Right cardiac atrium (tissue), 5 donors: ENCODE data around the gene CCDC14. TPM values are rescaled to one million over a fixed set of nuclear protein-coding genes. Genes with fewer than 3 reads are reported as not detected.
"Not testable (repeated sequence)": the region's sequence is repeated elsewhere in the genome, so short reads cannot be mapped to it uniquely, and the experiment has no call there.

ENCODE experiments used
- ATAC-seq, 2 donors: fragments of 200-7000 bp; cut with Tn5 transposase; one replicate each; pipeline versions ENCODE4 v1.8.0 to v1.9.1; 2020; ENCODE audit warnings: moderate library complexity in 2 of 2, mild to moderate bottlenecking in 1 of 2
- DNase-seq, 3 donors: peaks; one replicate each; pipeline ENCODE4 v3.0.0-alpha.2; 2020
- H3K27ac ChIP-seq: one replicate; pipeline ENCODE4 v1.5.1; 2013; ENCODE audit warnings: mild to moderate bottlenecking, low read length, control low read depth, moderate library complexity
- H3K27me3 ChIP-seq: one replicate; pipeline ENCODE4 v1.6.1; 2013; ENCODE audit not compliant: control insufficient read depth, insufficient read depth
- H3K4me1 ChIP-seq: one replicate; pipeline ENCODE4 v1.6.1; 2013; ENCODE audit warnings: low read length; ENCODE audit not compliant: control insufficient read depth, insufficient read depth
- H3K4me3 ChIP-seq: one replicate; pipeline ENCODE4 v1.5.1; 2013; ENCODE audit warnings: low read length, control low read depth
- H3K9me3 ChIP-seq: one replicate; pipeline ENCODE4 v1.6.1; 2013; ENCODE audit warnings: low read length; ENCODE audit not compliant: control insufficient read depth
- WGBS: extraction: QIAGEN DNeasy Blood & Tissue Kit; methylation state at CpG from one replicate; pipeline ENCODE4 v1.1.7; 2013; 5-methylcytosine and 5-hydroxymethylcytosine counted together
- intact Hi-C, 4 donors: fragments of 100-400 bp; cut with DNase I; formaldehyde crosslinking; loops; one replicate each; pipeline versions ENCODE4 v1.11.0 to v1.14.0; 2022 to 2023
- long read RNA-seq, 4 donors: library from polyadenylated mRNA; unstranded; transcript quantifications; one replicate each; pipeline ENCODE4 v2.0.0, GENCODE V29; 2020 to 2021
- polyA plus RNA-seq: library from polyadenylated mRNA; stranded (reverse); fragments of 200-250 nt; gene quantifications from one replicate; pipeline ENCODE4 v1.2.3, GENCODE V29; 2013
- total RNA-seq, 4 donors: library from RNA; stranded (reverse); fragmentation: NEBNext Ultra II Directional; extraction: Animal tissue kit (Norgen Biotek cat#: 25700); gene quantifications; one replicate each; pipeline ENCODE4 v1.2.1, GENCODE V29; 2021
- donor health status: healthy with polysubstance abuse.
- donor health status: DM: no; HTN: yes; CAD: no.
- donor health status: DM: no; HTN: no; CAD: no.
- donor health status: DM: no; HTN: yes; CAD: no; lungs with severe emphysema.
- donor health status: DM: yes; HTN: yes; CAD: no.

The CCDC14 gene, protein sequence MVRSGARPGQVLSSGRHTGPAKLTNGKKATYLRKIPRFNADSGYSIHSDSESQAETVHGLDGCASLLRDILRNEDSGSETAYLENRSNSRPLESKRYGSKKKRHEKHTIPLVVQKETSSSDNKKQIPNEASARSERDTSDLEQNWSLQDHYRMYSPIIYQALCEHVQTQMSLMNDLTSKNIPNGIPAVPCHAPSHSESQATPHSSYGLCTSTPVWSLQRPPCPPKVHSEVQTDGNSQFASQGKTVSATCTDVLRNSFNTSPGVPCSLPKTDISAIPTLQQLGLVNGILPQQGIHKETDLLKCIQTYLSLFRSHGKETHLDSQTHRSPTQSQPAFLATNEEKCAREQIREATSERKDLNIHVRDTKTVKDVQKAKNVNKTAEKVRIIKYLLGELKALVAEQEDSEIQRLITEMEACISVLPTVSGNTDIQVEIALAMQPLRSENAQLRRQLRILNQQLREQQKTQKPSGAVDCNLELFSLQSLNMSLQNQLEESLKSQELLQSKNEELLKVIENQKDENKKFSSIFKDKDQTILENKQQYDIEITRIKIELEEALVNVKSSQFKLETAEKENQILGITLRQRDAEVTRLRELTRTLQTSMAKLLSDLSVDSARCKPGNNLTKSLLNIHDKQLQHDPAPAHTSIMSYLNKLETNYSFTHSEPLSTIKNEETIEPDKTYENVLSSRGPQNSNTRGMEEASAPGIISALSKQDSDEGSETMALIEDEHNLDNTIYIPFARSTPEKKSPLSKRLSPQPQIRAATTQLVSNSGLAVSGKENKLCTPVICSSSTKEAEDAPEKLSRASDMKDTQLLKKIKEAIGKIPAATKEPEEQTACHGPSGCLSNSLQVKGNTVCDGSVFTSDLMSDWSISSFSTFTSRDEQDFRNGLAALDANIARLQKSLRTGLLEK
- total RNA-seq = 10 to 100 TPM; 10.7 to 12.3 (median 12.1) TPM
- polyA plus RNA-seq = 7.1 TPM
- long read RNA-seq, donor 1, partial matches to known transcripts = 2 of 12 reads
- long read RNA-seq, donor 1, other reads (novel, unspliced or antisense) = 6 of 12 reads
- long read RNA-seq, donor 2, partial matches to known transcripts = 0 of 2 reads
- long read RNA-seq, donor 2, other reads (novel, unspliced or antisense) = 2 of 2 reads
- long read RNA-seq, donor 3, full-length matches to known transcripts = 5 of 15 reads
- long read RNA-seq, donor 3, partial matches to known transcripts = 2 of 15 reads
- long read RNA-seq, donor 3, other reads (novel, unspliced or antisense) = 8 of 15 reads
- long read RNA-seq, donor 4, partial matches to known transcripts = 1 of 4 reads
- long read RNA-seq, donor 4, other reads (novel, unspliced or antisense) = 2 of 4 reads

- intact Hi-C loops = no loop called here
- H3K4me1 ChIP-seq = no peaks in the 10 kb centered on the region
- no peaks in the 10 kb centered on the region for H3K27me3 ChIP-seq
- DNase-seq (peak; percentile 96 to 97 (median 96)), ATAC-seq (peak; percentile 100)
- H3K9me3 ChIP-seq = no peaks in the 10 kb centered on the region
- H3K27ac ChIP-seq = peak within 1 kb of the TSS; percentile 81
- under 1% methylated on average over 55 of the region's 55 CpGs for WGBS
- H3K4me3 ChIP-seq = peak within 1 kb of the TSS; percentile 77
Measured at GRCh38 chr3:123960781-123961507, at the start of gene CCDC14. TSS of gene CCDC14 (minus strand) at chr3:123961229. CDS start at chr3:123961173, 56 bp downstream.

DNA sequence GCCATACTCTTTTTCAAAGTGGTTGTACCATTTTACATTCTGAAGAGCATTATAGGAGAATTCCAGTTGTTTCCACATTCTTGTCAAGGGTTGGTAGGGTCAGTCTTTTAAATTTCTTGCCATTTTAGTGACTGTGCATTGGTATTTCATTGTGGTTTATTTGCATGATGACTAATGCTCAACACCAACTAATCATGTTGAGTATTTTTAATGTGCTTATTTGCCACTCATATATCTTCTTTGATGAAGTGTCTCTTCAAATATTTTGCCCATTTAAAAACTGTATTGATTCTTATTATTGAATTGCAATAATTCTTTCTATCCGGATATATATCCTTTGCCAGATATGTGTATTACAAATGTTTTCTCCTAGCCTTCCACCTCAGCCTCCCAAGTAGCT lies 47.3 kb upstream of the CCDC14 start:
- DNase-seq, ATAC-seq, H3K27ac ChIP-seq, H3K27me3 ChIP-seq, H3K9me3 ChIP-seq, H3K4me1 ChIP-seq, H3K4me3 ChIP-seq, intact Hi-C loops: not testable (repeated sequence)
- 92% methylated on average over 1 of the region's 1 CpG for WGBS

DNA sequence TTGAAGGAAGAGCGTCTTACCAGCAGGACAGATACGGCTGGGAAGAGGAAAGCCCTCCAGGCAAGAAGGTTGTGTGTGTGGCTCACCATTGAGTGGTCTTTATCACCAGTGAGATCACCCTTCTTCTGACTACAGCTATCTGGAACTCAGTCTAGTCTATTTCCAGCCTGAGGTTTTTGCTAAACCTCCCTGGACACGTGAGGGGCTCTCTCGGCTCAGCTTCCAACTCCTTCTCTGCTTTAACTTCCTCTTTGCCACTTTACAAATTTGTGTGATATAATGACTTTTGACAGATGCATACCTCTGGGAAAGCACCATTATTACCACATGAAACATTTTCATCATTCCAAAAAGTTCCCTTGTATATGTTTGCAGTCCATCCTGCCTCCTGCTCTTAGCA lies 46.2 kb upstream of the CCDC14 start:
- DNase-seq (no peak), ATAC-seq (no peak)
- no peaks in the 10 kb centered on the region for H3K4me1 ChIP-seq
- no peaks in the 10 kb centered on the region for H3K9me3 ChIP-seq
- intact Hi-C loops = no loop called here
- no peaks in the 10 kb centered on the region for H3K27me3 ChIP-seq
- no peak overlapping the region for H3K27ac ChIP-seq
- WGBS = 40% methylated on average over 4 of the region's 4 CpGs
- H3K4me3 ChIP-seq = no peak overlapping the region

DNA sequence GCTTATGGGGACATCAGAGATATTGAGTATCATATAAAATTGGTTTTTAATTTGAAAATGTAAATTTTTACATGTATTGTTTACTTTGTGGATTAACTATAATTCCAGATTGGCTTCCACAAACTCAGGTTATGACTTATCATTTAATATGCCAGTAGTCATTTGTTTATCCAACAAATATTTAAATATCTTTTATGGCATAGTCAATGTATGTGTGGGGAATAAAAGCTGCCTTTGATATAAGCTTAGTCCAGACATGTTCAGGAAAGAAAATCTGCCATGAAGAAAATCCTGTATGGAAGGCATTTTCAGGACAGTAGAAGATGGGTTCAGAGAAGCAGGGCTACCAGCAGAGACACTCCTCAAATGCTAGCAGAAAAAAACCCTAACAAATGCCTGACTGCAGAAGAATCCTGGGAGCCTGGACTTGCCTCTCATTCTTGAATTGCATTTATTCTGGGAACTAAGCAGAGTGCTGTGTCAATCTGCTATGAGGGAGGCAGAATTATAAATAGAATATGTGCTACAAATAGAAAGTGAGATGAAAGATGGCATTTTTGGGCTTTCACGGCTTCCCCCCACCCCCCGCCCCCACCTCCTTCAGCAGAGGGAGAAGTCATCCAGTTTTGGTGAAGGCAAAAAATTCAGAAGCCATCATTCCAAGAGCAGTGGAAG lies 41.5 kb upstream of the CCDC14 start:
- H3K4me1 ChIP-seq, H3K4me3 ChIP-seq, ATAC-seq, H3K27ac ChIP-seq, H3K9me3 ChIP-seq, H3K27me3 ChIP-seq, DNase-seq, intact Hi-C loops: not testable (repeated sequence)
- WGBS = 31% methylated on average over 2 of the region's 2 CpGs

DNA sequence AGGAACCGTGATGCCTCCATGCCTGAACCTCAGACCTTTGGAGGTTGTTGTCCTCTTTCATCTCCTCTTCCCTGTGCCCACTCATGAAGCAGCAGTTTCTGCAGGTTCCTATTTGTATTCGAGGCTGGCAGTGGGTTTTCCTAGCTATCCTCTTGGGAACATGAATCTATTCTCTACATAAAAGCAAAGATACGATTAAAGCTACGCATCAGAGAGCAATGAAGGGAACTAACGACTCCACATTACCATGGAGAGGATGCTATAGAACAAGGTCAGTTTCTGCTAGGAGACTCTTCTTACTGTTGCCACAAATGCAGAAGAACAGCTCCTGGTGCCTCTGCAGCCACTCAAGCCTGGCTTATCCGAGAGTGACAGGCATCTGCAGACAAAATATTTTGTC lies 40.3 kb upstream of the CCDC14 start:
- ATAC-seq, H3K27ac ChIP-seq, H3K4me1 ChIP-seq, H3K27me3 ChIP-seq, intact Hi-C loops, H3K9me3 ChIP-seq, DNase-seq, H3K4me3 ChIP-seq: not testable (repeated sequence)
- WGBS = 74% methylated on average over 6 of the region's 6 CpGs

DNA sequence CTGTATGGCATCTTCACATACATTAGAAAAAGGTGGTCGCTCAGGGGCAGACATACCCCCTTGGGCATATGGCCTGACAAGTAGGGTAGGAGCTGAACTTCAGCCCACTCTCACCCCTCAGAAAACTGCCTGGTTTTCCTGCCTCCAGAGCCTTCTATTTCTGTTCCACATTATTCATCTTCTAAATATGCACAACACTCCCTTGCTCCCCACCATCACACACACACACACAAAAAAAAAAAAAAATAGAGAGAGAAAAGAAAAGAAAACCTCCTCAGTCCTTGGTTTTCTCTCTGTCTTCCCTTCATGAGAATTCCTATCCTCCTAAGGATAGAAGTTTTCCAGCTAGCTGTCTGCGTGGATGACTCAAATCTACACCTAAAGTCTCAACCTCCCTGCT lies 36.5 kb upstream of the CCDC14 start:
- Histone ChIP-seq H3K27me3 (no peaks in the 10 kb centered on the region), H3K4me1 (no peaks in the 10 kb centered on the region), H3K9me3 (no peaks in the 10 kb centered on the region), H3K27ac (no peak overlapping the region), H3K4me3 (no peak overlapping the region)
- 87% methylated on average over 2 of the region's 2 CpGs for WGBS
- DNase-seq (no peak), ATAC-seq (no peak)
- intact Hi-C loops = no loop called here

DNA sequence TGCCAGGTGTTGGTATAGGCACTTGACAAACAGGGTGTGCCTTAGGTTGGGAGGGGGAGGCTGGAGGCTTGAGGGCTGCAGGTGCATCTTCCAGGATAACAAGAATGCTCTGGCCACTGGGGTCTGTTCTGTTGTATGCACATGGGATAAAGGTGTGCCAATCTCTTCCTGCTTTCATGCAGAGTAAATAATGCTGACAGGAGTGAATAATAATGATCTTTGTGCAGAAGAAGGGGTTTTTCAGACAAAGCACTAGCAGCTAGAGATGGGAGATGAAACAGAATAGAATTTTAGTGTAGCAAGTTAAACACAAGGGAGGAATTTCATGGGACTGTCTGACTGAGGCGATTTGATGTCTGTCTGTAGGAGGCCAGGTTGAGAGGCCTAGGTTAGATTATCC lies 32.8 kb upstream of the CCDC14 start:
- no peak for DNase-seq
- intact Hi-C loops = no loop called here
- ATAC-seq = no peak

DNA sequence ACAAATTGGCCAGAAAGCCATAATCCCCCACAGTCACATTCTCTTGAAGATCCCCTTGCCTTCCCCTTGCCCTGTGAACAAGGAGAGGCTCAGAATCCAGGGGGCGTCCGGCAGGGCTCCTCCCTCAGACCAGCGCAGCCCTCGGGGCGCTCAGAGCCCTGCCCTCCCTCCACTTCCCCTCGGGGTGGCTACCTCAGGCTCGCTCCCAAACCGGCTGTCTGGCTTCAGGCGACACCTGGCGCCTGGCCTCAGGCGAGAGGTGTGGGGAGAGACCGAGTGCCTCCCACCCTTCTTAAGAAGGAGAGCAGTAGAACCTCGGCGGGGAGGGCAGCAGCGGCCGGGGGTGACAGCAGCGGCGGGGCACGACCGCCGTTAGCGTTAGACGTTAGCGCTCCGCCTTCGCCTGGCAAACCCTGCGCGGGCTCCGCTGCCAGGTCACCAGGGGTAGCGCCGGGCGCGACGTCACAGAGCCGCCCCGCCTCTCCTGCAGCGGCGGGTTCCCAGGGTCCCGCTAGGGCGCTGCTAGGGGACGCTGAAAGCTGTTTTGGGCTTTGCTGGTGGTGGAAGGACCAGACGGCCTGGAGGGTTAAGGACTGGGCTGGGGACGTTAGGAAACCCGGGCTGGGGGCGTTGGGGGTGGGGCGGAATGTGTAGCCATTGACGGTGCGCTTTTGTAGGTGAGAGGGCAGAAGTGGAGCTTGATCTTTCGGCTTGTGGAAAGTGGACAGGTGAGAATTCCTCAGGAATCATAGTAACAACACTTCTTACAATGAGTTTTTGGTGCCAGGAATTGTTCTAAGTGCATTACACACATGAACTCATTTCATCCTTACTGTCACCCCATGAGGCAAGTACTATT lies 30.9 kb upstream of the CCDC14 start, which contains the start of gene ROPN1:
Gene ROPN1, minus strand, starts transcription at position 395 of the 859 bp plus-strand sequence. CDS start 11,643 bp downstream, outside the sequence.
- DNase-seq, H3K27ac ChIP-seq, H3K9me3 ChIP-seq, H3K4me1 ChIP-seq, H3K4me3 ChIP-seq, intact Hi-C loops, H3K27me3 ChIP-seq: not testable (repeated sequence)
- peak; percentile 88 to 91 for ATAC-seq
- 7% methylated on average over 4 of the region's 49 CpGs for WGBS

More for the DNA sequence above, 32.8 kb upstream of the CCDC14 start:
- Histone ChIP-seq H3K27me3 (no peaks in the 10 kb centered on the region), H3K4me1 (no peaks in the 10 kb centered on the region), H3K4me3 (no peak overlapping the region), H3K27ac (no peak overlapping the region), H3K9me3 (no peaks in the 10 kb centered on the region)
- WGBS = 70% methylated on average over 1 of the region's 1 CpG

DNA sequence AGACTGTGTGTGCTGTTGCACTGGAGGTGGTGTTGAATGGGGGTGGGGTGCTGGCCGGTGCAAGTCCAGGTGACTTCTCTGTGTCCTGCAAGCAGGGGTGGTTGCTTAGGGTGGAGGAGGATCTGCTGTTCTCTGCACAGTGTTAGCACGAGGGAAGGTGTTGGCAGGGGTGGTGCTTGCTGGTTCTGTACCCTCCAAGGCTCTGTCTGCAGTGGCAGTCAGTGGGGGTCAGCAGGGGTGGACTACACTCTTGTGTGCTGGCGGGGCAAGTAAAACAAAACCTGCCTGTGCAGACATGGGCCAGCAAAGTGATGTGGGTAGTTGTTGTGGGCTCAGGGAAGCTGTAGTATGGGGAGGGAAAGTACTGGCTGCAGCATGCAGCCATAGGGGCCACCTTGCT lies 25.4 kb upstream of the CCDC14 start:
- H3K4me3 ChIP-seq = no peak overlapping the region
- no peaks in the 10 kb centered on the region for H3K4me1 ChIP-seq
- intact Hi-C loops = no loop called here
- H3K9me3 ChIP-seq = no peaks in the 10 kb centered on the region
- no peak for DNase-seq
- ATAC-seq = peak in 1 of 2 donors; percentile 34
- no peaks in the 10 kb centered on the region for H3K27me3 ChIP-seq
- H3K27ac ChIP-seq = no peak overlapping the region
- WGBS = 78% methylated on average over 3 of the region's 3 CpGs
